Measurements from ENCODE around the gene ASGR1.
"Not testable (repeated sequence)": the region's sequence is repeated elsewhere in the genome, so short reads cannot be mapped to it uniquely, and the experiment has no call there.

The ASGR1 gene

GRCh38 chr17:7176841-7177190, 2.4 kb downstream of the ASGR1 start:
- no peaks in the 10 kb centered on the region for H3K9me3 ChIP-seq (ENCODE audit: control insufficient read depth in 5 of 5, low read length in 5 of 5)
- peak overlapping the region in 1 of 5 donors; percentile 64 for H3K4me3 ChIP-seq (ENCODE audit: low read depth in 1 of 5, low read length in 5 of 5)
- no peak overlapping the region for H3K27ac ChIP-seq (ENCODE audit: low read depth, low read length)
- peaks cover 15 to 35% (median 24%) of the 10 kb centered on the region in 5 donors for H3K27me3 ChIP-seq (ENCODE audit: control insufficient read depth in 5 of 5, insufficient read depth in 4 of 5, low read length in 5 of 5)
- H3K4me1 ChIP-seq (ENCODE audit: control insufficient read depth in 5 of 5, insufficient read depth in 5 of 5, low read length in 5 of 5) = peaks cover 2 to 24% (median 24%) of the 10 kb centered on the region in 5 donors
- no peak overlapping the region for H3K9ac ChIP-seq (ENCODE audit: low read length in 5 of 5)
- H3K36me3 ChIP-seq (ENCODE audit: control insufficient read depth in 5 of 5, insufficient read depth in 5 of 5, low read length in 5 of 5) = no peaks in the 10 kb centered on the region

- H3K36me3 ChIP-seq (ENCODE audit: control insufficient read depth in 5 of 5, insufficient read depth in 5 of 5, low read length in 5 of 5) = no peaks in the 10 kb centered on the region
- H3K9me3 ChIP-seq (ENCODE audit: control insufficient read depth in 5 of 5, low read length in 5 of 5) = no peaks in the 10 kb centered on the region
- no peak overlapping the region for H3K4me3 ChIP-seq (ENCODE audit: low read depth in 1 of 5, low read length in 5 of 5)
- H3K27ac ChIP-seq (ENCODE audit: low read depth, low read length) = no peak overlapping the region
- H3K9ac ChIP-seq (ENCODE audit: low read length in 5 of 5) = no peak overlapping the region
- H3K27me3 ChIP-seq (ENCODE audit: control insufficient read depth in 5 of 5, insufficient read depth in 4 of 5, low read length in 5 of 5) = peaks cover 15 to 35% (median 24%) of the 10 kb centered on the region in 5 donors
- H3K4me1 ChIP-seq (ENCODE audit: control insufficient read depth in 5 of 5, insufficient read depth in 5 of 5, low read length in 5 of 5) = peaks cover 2 to 24% (median 24%) of the 10 kb centered on the region in 5 donors
Observed at GRCh38 chr17:7176107-7176840, 2.9 kb downstream of the ASGR1 start.

- no peak overlapping the region for H3K27ac ChIP-seq (ENCODE audit: low read depth, low read length)
- H3K9ac ChIP-seq (ENCODE audit: low read length in 5 of 5) = no peak overlapping the region
- H3K9me3 ChIP-seq (ENCODE audit: control insufficient read depth in 5 of 5, low read length in 5 of 5) = no peaks in the 10 kb centered on the region
- H3K36me3 ChIP-seq (ENCODE audit: control insufficient read depth in 5 of 5, insufficient read depth in 5 of 5, low read length in 5 of 5) = no peaks in the 10 kb centered on the region
- H3K27me3 ChIP-seq (ENCODE audit: control insufficient read depth in 5 of 5, insufficient read depth in 4 of 5, low read length in 5 of 5) = peaks cover 15 to 35% (median 24%) of the 10 kb centered on the region in 5 donors
- H3K4me1 ChIP-seq (ENCODE audit: control insufficient read depth in 5 of 5, insufficient read depth in 5 of 5, low read length in 5 of 5) = peaks cover 2 to 24% (median 24%) of the 10 kb centered on the region in 5 donors
- no peak overlapping the region for H3K4me3 ChIP-seq (ENCODE audit: low read depth in 1 of 5, low read length in 5 of 5)
Observed at GRCh38 chr17:7175330-7175733, 3.8 kb downstream of the ASGR1 start.

GRCh38 chr17:7174603-7175326, 4.4 kb downstream of the ASGR1 start:
- Histone ChIP-seq H3K27me3 (ENCODE audit: control insufficient read depth in 5 of 5, insufficient read depth in 4 of 5, low read length in 5 of 5) (peaks cover 15 to 35% (median 24%) of the 10 kb centered on the region in 5 donors), H3K36me3 (ENCODE audit: control insufficient read depth in 5 of 5, insufficient read depth in 5 of 5, low read length in 5 of 5) (no peaks in the 10 kb centered on the region), H3K4me1 (ENCODE audit: control insufficient read depth in 5 of 5, insufficient read depth in 5 of 5, low read length in 5 of 5) (peaks cover 2 to 24% (median 24%) of the 10 kb centered on the region in 5 donors), H3K27ac (ENCODE audit: low read depth, low read length) (no peak overlapping the region), H3K9me3 (ENCODE audit: control insufficient read depth in 5 of 5, low read length in 5 of 5) (peaks cover 0 to 3% (median 0%) of the 10 kb centered on the region in 5 donors), H3K4me3 (ENCODE audit: low read depth in 1 of 5, low read length in 5 of 5) (peak overlapping the region in 4 of 5 donors; percentile 42 to 60 (median 46)), H3K9ac (ENCODE audit: low read length in 5 of 5) (peak overlapping the region in 1 of 5 donors; percentile 67)

- Histone ChIP-seq H3K27ac (ENCODE audit: low read depth, low read length) (no peak overlapping the region), H3K9ac (ENCODE audit: low read length in 5 of 5) (peak overlapping the region in 2 of 5 donors; percentile 39 to 67), H3K4me3 (ENCODE audit: low read depth in 1 of 5, low read length in 5 of 5) (peak overlapping the region in 4 of 5 donors; percentile 42 to 60 (median 46)), H3K9me3 (ENCODE audit: control insufficient read depth in 5 of 5, low read length in 5 of 5) (peaks cover 0 to 9% (median 3%) of the 10 kb centered on the region in 5 donors), H3K27me3 (ENCODE audit: control insufficient read depth in 5 of 5, insufficient read depth in 4 of 5, low read length in 5 of 5) (peaks cover 15 to 35% (median 24%) of the 10 kb centered on the region in 5 donors), H3K36me3 (ENCODE audit: control insufficient read depth in 5 of 5, insufficient read depth in 5 of 5, low read length in 5 of 5) (no peaks in the 10 kb centered on the region), H3K4me1 (ENCODE audit: control insufficient read depth in 5 of 5, insufficient read depth in 5 of 5, low read length in 5 of 5) (peaks cover 2 to 24% (median 24%) of the 10 kb centered on the region in 5 donors)
Observed at GRCh38 chr17:7173687-7174602, 5.2 kb downstream of the ASGR1 start.

GRCh38 chr17:7172522-7173191, 6.5 kb downstream of the ASGR1 start:
- H3K9ac ChIP-seq (ENCODE audit: low read length in 5 of 5); H3K27ac ChIP-seq (ENCODE audit: low read depth, low read length); H3K4me3 ChIP-seq (ENCODE audit: low read depth in 1 of 5, low read length in 5 of 5); H3K36me3 ChIP-seq (ENCODE audit: control insufficient read depth in 5 of 5, insufficient read depth in 5 of 5, low read length in 5 of 5): not testable (repeated sequence)
- Histone ChIP-seq H3K9me3 (ENCODE audit: control insufficient read depth in 5 of 5, low read length in 5 of 5) (peaks cover 0 to 13% (median 4%) of the 10 kb centered on the region in 5 donors), H3K4me1 (ENCODE audit: control insufficient read depth in 5 of 5, insufficient read depth in 5 of 5, low read length in 5 of 5) (peaks cover 2 to 20% (median 18%) of the 10 kb centered on the region in 5 donors), H3K27me3 (ENCODE audit: control insufficient read depth in 5 of 5, insufficient read depth in 4 of 5, low read length in 5 of 5) (peaks cover 9 to 26% (median 17%) of the 10 kb centered on the region in 5 donors)

GRCh38 chr17:7169565-7169908, 9.6 kb downstream of the ASGR1 start:
- not testable (repeated sequence) for H3K9ac ChIP-seq (ENCODE audit: low read length in 5 of 5); H3K4me3 ChIP-seq (ENCODE audit: low read depth in 1 of 5, low read length in 5 of 5); H3K4me1 ChIP-seq (ENCODE audit: control insufficient read depth in 5 of 5, insufficient read depth in 5 of 5, low read length in 5 of 5); H3K27ac ChIP-seq (ENCODE audit: low read depth, low read length); H3K27me3 ChIP-seq (ENCODE audit: control insufficient read depth in 5 of 5, insufficient read depth in 4 of 5, low read length in 5 of 5); H3K36me3 ChIP-seq (ENCODE audit: control insufficient read depth in 5 of 5, insufficient read depth in 5 of 5, low read length in 5 of 5)
- peaks cover 0 to 13% (median 4%) of the 10 kb centered on the region in 5 donors for H3K9me3 ChIP-seq (ENCODE audit: control insufficient read depth in 5 of 5, low read length in 5 of 5)

- not testable (repeated sequence) for H3K27me3 ChIP-seq (ENCODE audit: control insufficient read depth in 5 of 5, insufficient read depth in 4 of 5, low read length in 5 of 5); H3K4me3 ChIP-seq (ENCODE audit: low read depth in 1 of 5, low read length in 5 of 5); H3K4me1 ChIP-seq (ENCODE audit: control insufficient read depth in 5 of 5, insufficient read depth in 5 of 5, low read length in 5 of 5); H3K27ac ChIP-seq (ENCODE audit: low read depth, low read length); H3K36me3 ChIP-seq (ENCODE audit: control insufficient read depth in 5 of 5, insufficient read depth in 5 of 5, low read length in 5 of 5); H3K9ac ChIP-seq (ENCODE audit: low read length in 5 of 5)
- peaks cover 0 to 13% (median 4%) of the 10 kb centered on the region in 5 donors for H3K9me3 ChIP-seq (ENCODE audit: control insufficient read depth in 5 of 5, low read length in 5 of 5)
Observed at GRCh38 chr17:7168841-7169564, 10.2 kb downstream of the ASGR1 start.

- H3K4me1 ChIP-seq (ENCODE audit: control insufficient read depth in 5 of 5, insufficient read depth in 5 of 5, low read length in 5 of 5) = peaks cover 0 to 4% (median 0%) of the 10 kb centered on the region in 5 donors
- no peak overlapping the region for H3K9ac ChIP-seq (ENCODE audit: low read length in 5 of 5)
- H3K36me3 ChIP-seq (ENCODE audit: control insufficient read depth in 5 of 5, insufficient read depth in 5 of 5, low read length in 5 of 5) = no peaks in the 10 kb centered on the region
- H3K9me3 ChIP-seq (ENCODE audit: control insufficient read depth in 5 of 5, low read length in 5 of 5) = peaks cover 0 to 13% (median 4%) of the 10 kb centered on the region in 5 donors
- no peak overlapping the region for H3K4me3 ChIP-seq (ENCODE audit: low read depth in 1 of 5, low read length in 5 of 5)
- H3K27ac ChIP-seq (ENCODE audit: low read depth, low read length) = no peak overlapping the region
- no peaks in the 10 kb centered on the region for H3K27me3 ChIP-seq (ENCODE audit: control insufficient read depth in 5 of 5, insufficient read depth in 4 of 5, low read length in 5 of 5)
Observed at GRCh38 chr17:7167832-7168231, 11.3 kb downstream of the ASGR1 start.

Measured in subcutaneous abdominal adipose tissue (tissue), 5 donors.